Stimulated activated CD8-positive, alpha-beta memory T cell treated with anti-CD3 and anti-CD28 coated beads, Interleukin-7, amount 100 ng/mL, for 48 hours (primary cell): ENCODE data around the gene RTKN2.
A peak's percentile ranks its signal among the peaks of the same experiment; 100 is the strongest.
"Not testable (repeated sequence)": the region's sequence is repeated elsewhere in the genome, so short reads cannot be mapped to it uniquely, and the experiment has no call there.

Source experiments
- DNase-seq, 2 donors: peaks; one replicate each; pipeline ENCODE4 v3.0.0-alpha.2; 2020; ENCODE audit warnings: low read depth in 1 of 2; ENCODE audit errors: extremely low read depth in 1 of 2

Gene RTKN2

GRCh38 chr10:62261666-62262065 is 7.0 kb downstream of the RTKN2 start:
- no peak for DNase-seq

- no peak for DNase-seq
Measured at GRCh38 chr10:62259998-62260397, 8.6 kb downstream of the RTKN2 start.

GRCh38 chr10:62259456-62259855 is 9.2 kb downstream of the RTKN2 start:
- no peak for DNase-seq

GRCh38 chr10:62258926-62259325 is 9.7 kb downstream of the RTKN2 start:
- DNase-seq: no peak

GRCh38 chr10:62253704-62254103 is 14.9 kb downstream of the RTKN2 start:
- DNase-seq: no peak

GRCh38 chr10:62252051-62252450 is 16.6 kb downstream of the RTKN2 start:
- no peak for DNase-seq

- DNase-seq: no peak
Measured at GRCh38 chr10:62250594-62251198, 17.9 kb downstream of the RTKN2 start.

GRCh38 chr10:62249957-62250356 is 18.7 kb downstream of the RTKN2 start:
- no peak for DNase-seq

- DNase-seq: no peak
Measured at GRCh38 chr10:62248465-62248864, 20.2 kb downstream of the RTKN2 start.

GRCh38 chr10:62244785-62245467 is 23.7 kb downstream of the RTKN2 start:
- peak in 1 of 2 donors; percentile 25 for DNase-seq

GRCh38 chr10:62244088-62244487 is 24.6 kb downstream of the RTKN2 start:
- DNase-seq: no peak

- DNase-seq: no peak
Measured at GRCh38 chr10:62243647-62243997, 25.0 kb downstream of the RTKN2 start.

GRCh38 chr10:62242965-62243646 is 25.5 kb downstream of the RTKN2 start:
- not testable (repeated sequence) for DNase-seq

- not testable (repeated sequence) for DNase-seq
Measured at GRCh38 chr10:62241521-62241920, 27.1 kb downstream of the RTKN2 start.

- DNase-seq: no peak
Measured at GRCh38 chr10:62239994-62240393, 28.6 kb downstream of the RTKN2 start.

GRCh38 chr10:62238880-62239279 is 29.8 kb downstream of the RTKN2 start:
- no peak for DNase-seq

- no peak for DNase-seq
Measured at GRCh38 chr10:62237966-62238365, 30.7 kb downstream of the RTKN2 start.

GRCh38 chr10:62237506-62237905 is 31.1 kb downstream of the RTKN2 start:
- no peak for DNase-seq

GRCh38 chr10:62234077-62234605 is 34.5 kb downstream of the RTKN2 start:
- no peak for DNase-seq

- no peak for DNase-seq
Measured at GRCh38 chr10:62233356-62234076, 35.1 kb downstream of the RTKN2 start.

- DNase-seq: no peak
Measured at GRCh38 chr10:62231805-62232204, 36.8 kb downstream of the RTKN2 start.
